PC-3 (cell line): ENCODE results near the gene ADAM15. TPM values are rescaled to one million over a fixed set of nuclear protein-coding genes. Genes with fewer than 3 reads are reported as not detected.

Experiments used
- ATAC-seq: fragments of 200-7000 bp; cut with Tn5 transposase; 2 replicates; pipeline ENCODE4 v1.9.1; 2020; ENCODE audit warnings: mild to moderate bottlenecking, moderate library complexity
- BruUV-seq: library from RNA; stranded (reverse); fragments of 400-500 nt; replicated peaks from 2 replicates; lab custom pipeline; 2021; lab: Mats Ljungman, UMichigan
- CTCF ChIA-PET: fragments of 300-600 bp; sonication (Branson Sonifier 250); formaldehyde crosslinking; loops from one replicate; lab custom pipeline; 2022; ENCODE audit warnings: antibody characterized with exemption; lab: Charles Lee
- POLR2A ChIA-PET: fragments of 300-600 bp; sonication (Branson Sonifier 250); formaldehyde crosslinking; loops from one replicate; lab custom pipeline; 2022; ENCODE audit warnings: antibody characterized with exemption; ENCODE audit not compliant: unreplicated experiment; lab: Charles Lee
- DNase-seq: peaks from one replicate; pipeline ENCODE4 v3.0.0-alpha.2; 2015
- H2AFZ ChIP-seq: fragments of 300-600 bp; sonication (generic); 2 replicates; pipeline ENCODE4 v1.6.0; 2016; ENCODE audit warnings: antibody characterized with exemption, low read length
- H3F3A ChIP-seq: fragments of 300-600 bp; sonication (generic); one replicate; pipeline ENCODE4 v1.6.0; 2017; ENCODE audit warnings: antibody characterized with exemption, low read length, control low read depth, mild to moderate bottlenecking; ENCODE audit not compliant: unreplicated experiment
- H3K27ac ChIP-seq: fragments of 300-600 bp; sonication (generic); 2 replicates; pipeline ENCODE4 v1.5.1; 2016; ENCODE audit warnings: mild to moderate bottlenecking, low read length
- H3K27me3 ChIP-seq: fragments of 300-600 bp; sonication (generic); 2 replicates; pipeline ENCODE4 v1.6.1; 2016; ENCODE audit warnings: low read length, mixed read lengths
- H3K36me3 ChIP-seq: fragments of 300-600 bp; sonication (generic); 2 replicates; pipeline ENCODE4 v1.6.1; 2016; ENCODE audit warnings: low read depth, mixed run types, low read length, mixed read lengths
- H3K4me1 ChIP-seq: fragments of 300-600 bp; sonication (generic); 2 replicates; pipeline ENCODE4 v1.5.1; 2016; ENCODE audit warnings: low read length; ENCODE audit not compliant: insufficient read depth
- H3K4me2 ChIP-seq: fragments of 300-600 bp; sonication (generic); 2 replicates; pipeline ENCODE4 v1.6.0; 2016; ENCODE audit warnings: low read length
- H3K4me3 ChIP-seq: fragments of 300-600 bp; sonication (generic); 2 replicates; pipeline ENCODE4 v1.5.1; 2016; ENCODE audit warnings: mild to moderate bottlenecking, low read length, mixed read lengths
- H3K79me2 ChIP-seq: fragments of 300-600 bp; sonication (generic); 2 replicates; pipeline ENCODE4 v1.6.1; 2017; ENCODE audit warnings: low read length, mixed read lengths
- H3K9ac ChIP-seq: fragments of 300-600 bp; sonication (generic); 2 replicates; pipeline ENCODE4 v1.6.0; 2016; ENCODE audit warnings: mild to moderate bottlenecking, low read length
- H3K9me2 ChIP-seq: fragments of 300-600 bp; sonication (generic); replicated peaks from 2 replicates; pipeline ENCODE4 v1.6.1; 2016; ENCODE audit warnings: mixed run types, low read length, mixed read lengths
- H3K9me3 ChIP-seq: fragments of 300-600 bp; sonication (generic); 2 replicates; pipeline ENCODE4 v1.6.1; 2016; ENCODE audit warnings: low read length, mixed read lengths
- H4K20me1 ChIP-seq: fragments of 300-600 bp; sonication (generic); 2 replicates; pipeline ENCODE4 v1.6.1; 2016; ENCODE audit warnings: low read length, mixed read lengths
- EZH2 ChIP-seq: fragments of 300-600 bp; sonication (generic); IDR thresholded peaks from one replicate; pipeline ENCODE4 v1.6.1; 2017; ENCODE audit warnings: antibody characterized with exemption, mild to moderate bottlenecking, low read length; ENCODE audit not compliant: unreplicated experiment
- EZH2phosphoT487 ChIP-seq: fragments of 300-600 bp; sonication (generic); IDR thresholded peaks from 2 replicates; pipeline ENCODE4 v1.6.1; 2018; ENCODE audit warnings: mild to moderate bottlenecking, antibody characterized with exemption, low read length, borderline replicate concordance
- intact Hi-C: fragments of 100-400 bp; cut with micrococcal nuclease; formaldehyde crosslinking; loops from 2 replicates; pipeline ENCODE4 v1.9.0; 2023
- total RNA-seq: library from RNA; depleted of rRNA; stranded (reverse); fragments of >200 nt; gene quantifications from 2 replicates; pipeline ENCODE4 v1.2.3, GENCODE V29; 2014
- TF ChIP-seq, protein P1 (sequence below): fragments of 300-600 bp; sonication (generic); conservative IDR thresholded peaks from 2 replicates; pipeline ENCODE4 v1.5.1; 2017; ENCODE audit warnings: antibody characterized with exemption, low read depth, mild to moderate bottlenecking, low read length

Gene ADAM15
- total RNA-seq, 1 experiment from 2014 or later: 334 TPM

DNA sequence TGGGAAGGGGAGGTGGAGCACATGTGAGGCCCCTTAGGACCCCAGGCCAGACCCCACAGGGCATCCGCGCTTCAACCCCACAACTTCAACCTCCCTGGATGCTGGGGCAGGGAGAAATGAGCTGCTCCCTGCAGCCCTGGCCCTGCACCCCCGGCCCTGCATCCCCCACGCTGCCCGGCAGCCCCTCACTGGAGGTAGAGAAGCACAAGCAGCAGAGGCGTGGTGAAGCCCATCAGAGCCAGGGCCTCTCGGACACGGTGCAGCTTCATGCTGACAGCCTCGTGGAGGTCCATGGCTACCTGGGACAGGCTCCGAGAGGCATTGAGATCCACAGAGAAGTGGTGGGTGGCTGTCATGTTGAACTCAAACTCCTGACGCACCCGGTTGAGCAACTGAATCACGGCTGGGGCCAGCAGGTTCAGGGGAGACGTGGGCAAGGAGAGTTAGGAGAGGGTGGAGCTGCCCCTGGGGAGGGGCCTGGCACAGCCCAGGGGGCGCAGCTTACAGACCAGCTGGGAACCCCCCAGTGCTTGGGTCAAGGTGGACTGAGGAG lies 20.8 kb upstream of the ADAM15 start:
- H3K9ac ChIP-seq: no peak overlapping the region
- H3F3A ChIP-seq: no peaks in the 10 kb centered on the region
- no peak overlapping the region for H2AFZ ChIP-seq
- TF ChIP-seq EZH2 (no peak), EZH2phosphoT487 (no peak)
- TF ChIP-seq, protein P1, sequence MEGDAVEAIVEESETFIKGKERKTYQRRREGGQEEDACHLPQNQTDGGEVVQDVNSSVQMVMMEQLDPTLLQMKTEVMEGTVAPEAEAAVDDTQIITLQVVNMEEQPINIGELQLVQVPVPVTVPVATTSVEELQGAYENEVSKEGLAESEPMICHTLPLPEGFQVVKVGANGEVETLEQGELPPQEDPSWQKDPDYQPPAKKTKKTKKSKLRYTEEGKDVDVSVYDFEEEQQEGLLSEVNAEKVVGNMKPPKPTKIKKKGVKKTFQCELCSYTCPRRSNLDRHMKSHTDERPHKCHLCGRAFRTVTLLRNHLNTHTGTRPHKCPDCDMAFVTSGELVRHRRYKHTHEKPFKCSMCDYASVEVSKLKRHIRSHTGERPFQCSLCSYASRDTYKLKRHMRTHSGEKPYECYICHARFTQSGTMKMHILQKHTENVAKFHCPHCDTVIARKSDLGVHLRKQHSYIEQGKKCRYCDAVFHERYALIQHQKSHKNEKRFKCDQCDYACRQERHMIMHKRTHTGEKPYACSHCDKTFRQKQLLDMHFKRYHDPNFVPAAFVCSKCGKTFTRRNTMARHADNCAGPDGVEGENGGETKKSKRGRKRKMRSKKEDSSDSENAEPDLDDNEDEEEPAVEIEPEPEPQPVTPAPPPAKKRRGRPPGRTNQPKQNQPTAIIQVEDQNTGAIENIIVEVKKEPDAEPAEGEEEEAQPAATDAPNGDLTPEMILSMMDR: no peak
- no peak for ATAC-seq
- CTCF ChIA-PET: interaction anchor here (0.6 kb wide), 1 partner anchor 618 kb away, joined by 3 read pairs; no protein-coding TSS in a partner anchor
- H3K4me1 ChIP-seq: peaks cover 7% of the 10 kb centered on the region
- no peak for DNase-seq
- no peaks in the 10 kb centered on the region for H3K27me3 ChIP-seq
- H4K20me1 ChIP-seq: no peaks in the 10 kb centered on the region
- POLR2A ChIA-PET: interaction anchor here (0.6 kb wide), 1 partner anchor 128 kb away, joined by 11 read pairs; no protein-coding TSS in a partner anchor
- H3K9me3 ChIP-seq: no peaks in the 10 kb centered on the region
- BruUV-seq: no TSS peak
- intact Hi-C loops: no loop called here
- no peaks in the 10 kb centered on the region for H3K9me2 ChIP-seq
- H3K4me2 ChIP-seq: no peak overlapping the region
- no peaks in the 10 kb centered on the region for H3K36me3 ChIP-seq
- no peak overlapping the region for H3K4me3 ChIP-seq
- H3K79me2 ChIP-seq: no peaks in the 10 kb centered on the region
- H3K27ac ChIP-seq: no peak overlapping the region

DNA sequence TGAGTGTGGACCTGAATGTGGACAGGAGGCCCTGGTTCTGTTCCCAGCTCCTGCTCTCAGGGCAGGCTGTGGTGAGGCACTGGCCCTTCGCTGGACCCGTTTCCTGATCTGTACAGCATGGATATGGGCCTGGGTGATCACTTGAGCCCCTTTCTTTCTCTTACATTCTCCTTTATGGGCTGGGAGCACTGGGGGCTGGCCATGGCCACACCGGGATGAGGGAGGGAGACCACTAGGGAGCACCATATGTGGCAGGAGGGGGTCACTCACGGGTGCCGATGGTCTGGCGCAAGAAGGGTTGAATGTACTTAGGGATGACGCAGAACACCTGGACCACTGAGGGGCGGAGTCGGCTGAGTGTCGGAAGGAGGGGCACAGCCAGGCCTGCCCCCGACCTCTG lies 20.2 kb upstream of the ADAM15 start:
- ChIA-PET CTCF (no interaction called here), POLR2A (interaction anchor here (0.6 kb wide), 1 partner anchor 129 kb away, joined by 11 read pairs; no protein-coding TSS in a partner anchor)
- BruUV-seq: no TSS peak

DNA sequence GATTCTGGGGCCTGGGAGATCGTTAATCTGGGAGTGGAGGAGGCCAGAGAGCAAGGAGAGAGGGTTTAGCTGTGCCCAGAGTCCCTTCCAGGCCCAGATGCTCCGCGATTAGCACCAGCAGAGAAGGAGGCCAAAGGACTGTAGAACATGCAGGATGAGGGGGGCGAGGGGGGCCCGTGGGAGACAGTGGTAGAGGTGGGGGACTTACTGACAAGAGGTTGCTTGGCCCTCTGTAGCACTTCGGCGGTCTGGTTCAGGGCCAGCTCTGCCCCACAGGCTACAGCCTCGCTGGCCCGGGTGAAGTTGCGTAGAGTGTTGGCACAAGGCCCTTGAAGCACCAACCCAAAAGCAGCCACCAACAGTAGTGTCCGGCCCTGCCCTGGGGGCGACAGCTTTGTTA lies 18.2 kb upstream of the ADAM15 start:
- H3F3A ChIP-seq: no peaks in the 10 kb centered on the region
- H3K4me3 ChIP-seq: no peak overlapping the region
- no peak for TF ChIP-seq EZH2
- TF ChIP-seq EZH2phosphoT487: no peak
- TF ChIP-seq, protein P1: no peak
- H3K4me2 ChIP-seq: no peak overlapping the region
- intact Hi-C loops: no loop called here
- no peaks in the 10 kb centered on the region for H4K20me1 ChIP-seq
- H3K27me3 ChIP-seq: no peaks in the 10 kb centered on the region
- no peaks in the 10 kb centered on the region for H3K79me2 ChIP-seq
- no peak overlapping the region for H3K9ac ChIP-seq
- CTCF ChIA-PET: no interaction called here
- no peaks in the 10 kb centered on the region for H3K9me2 ChIP-seq
- no TSS peak for BruUV-seq
- POLR2A ChIA-PET: no interaction called here
- no peak overlapping the region for H3K27ac ChIP-seq
- peaks cover 2% of the 10 kb centered on the region for H3K4me1 ChIP-seq
- no peak overlapping the region for H2AFZ ChIP-seq
- no peaks in the 10 kb centered on the region for H3K36me3 ChIP-seq
- ATAC-seq: no peak
- DNase-seq: no peak
- H3K9me3 ChIP-seq: no peaks in the 10 kb centered on the region

More for the DNA sequence above, 20.2 kb upstream of the ADAM15 start:
- Histone ChIP-seq H3K27ac (no peak overlapping the region), H3K36me3 (no peaks in the 10 kb centered on the region), H3K9ac (no peak overlapping the region), H2AFZ (no peak overlapping the region), H3K4me2 (no peak overlapping the region), H3K27me3 (no peaks in the 10 kb centered on the region), H3K79me2 (no peaks in the 10 kb centered on the region), H3K9me3 (no peaks in the 10 kb centered on the region), H3K4me1 (peaks cover 7% of the 10 kb centered on the region), H3K4me3 (no peak overlapping the region), H3K9me2 (no peaks in the 10 kb centered on the region), H3F3A (no peaks in the 10 kb centered on the region), H4K20me1 (no peaks in the 10 kb centered on the region)
- DNase-seq (no peak), ATAC-seq (no peak)
- TF ChIP-seq EZH2 (no peak), EZH2phosphoT487 (no peak)
- TF ChIP-seq, protein P1: no peak
- intact Hi-C loops: no loop called here
